PC-9 (cell line): Measurements from ENCODE around the gene EPS8L3. TPM values are rescaled to one million over a fixed set of nuclear protein-coding genes. Genes with fewer than 3 reads are reported as not detected.
A peak's percentile ranks its signal among the peaks of the same experiment; 100 is the strongest.

Source experiments
- BruUV-seq: library from RNA; stranded (reverse); fragments of 400-500 nt; replicated peaks from 2 replicates; lab custom pipeline; 2021; lab: Mats Ljungman, UMichigan
- CTCF ChIA-PET: fragments of 300-600 bp; sonication (Branson Sonifier 250); formaldehyde crosslinking; loops from one replicate; lab custom pipeline; 2022; ENCODE audit warnings: antibody characterized with exemption; lab: Charles Lee
- POLR2A ChIA-PET: fragments of 300-600 bp; sonication (Branson Sonifier 250); formaldehyde crosslinking; loops from one replicate; lab custom pipeline; 2022; ENCODE audit warnings: antibody characterized with exemption; ENCODE audit not compliant: unreplicated experiment; lab: Charles Lee
- DNase-seq, 2 experiments: peaks; one replicate each; pipeline versions ENCODE4 v3.0.0 to v3.0.0-alpha.2; 2015 to 2022; ENCODE audit warnings: mixed read lengths in 1 of 2
- H2AFZ ChIP-seq: fragments of 200-600 bp; sonication (generic); 2 replicates; pipeline ENCODE4 v1.8.1; 2017; ENCODE audit warnings: antibody characterized with exemption
- H3F3A ChIP-seq: fragments of 200-600 bp; sonication (generic); 2 replicates; pipeline ENCODE4 v1.8.1; 2017; ENCODE audit warnings: antibody characterized with exemption, mild to moderate bottlenecking, low read depth; ENCODE audit not compliant: insufficient read depth
- H3K27ac ChIP-seq: fragments of 200-600 bp; sonication (generic); 2 replicates; pipeline ENCODE4 v1.6.1; 2016; ENCODE audit warnings: mixed run types
- H3K27me3 ChIP-seq: fragments of 200-600 bp; sonication (generic); 2 replicates; pipeline ENCODE4 v1.6.1; 2016; ENCODE audit warnings: low read depth, mixed run types; ENCODE audit not compliant: insufficient read depth
- H3K36me3 ChIP-seq: fragments of 200-600 bp; sonication (generic); 2 replicates; pipeline ENCODE4 v1.6.1; 2016; ENCODE audit warnings: low read depth, mixed run types
- H3K4me1 ChIP-seq: fragments of 200-600 bp; sonication (generic); replicated peaks from 2 replicates; pipeline ENCODE4 v1.6.1; 2016; ENCODE audit warnings: mixed run types; ENCODE audit not compliant: insufficient read depth
- H3K4me2 ChIP-seq: fragments of 200-600 bp; sonication (generic); 2 replicates; pipeline ENCODE4 v1.6.1; 2017; ENCODE audit warnings: mixed run types
- H3K4me3 ChIP-seq: fragments of 200-600 bp; sonication (generic); 2 replicates; pipeline ENCODE4 v1.6.1; 2016; ENCODE audit warnings: mixed run types
- H3K79me2 ChIP-seq: fragments of 200-600 bp; sonication (generic); 2 replicates; pipeline ENCODE4 v1.6.1; 2017; ENCODE audit warnings: low read depth, mixed run types
- H3K9me2 ChIP-seq: fragments of 200-600 bp; sonication (generic); 2 replicates; pipeline ENCODE4 v1.8.1; 2017; ENCODE audit warnings: mild to moderate bottlenecking; ENCODE audit not compliant: insufficient read depth
- H3K9me3 ChIP-seq: fragments of 200-600 bp; sonication (generic); 2 replicates; pipeline ENCODE4 v1.8.1; 2016; ENCODE audit warnings: low read depth; ENCODE audit not compliant: insufficient read depth
- H4K20me1 ChIP-seq: fragments of 200-600 bp; sonication (generic); 2 replicates; pipeline ENCODE4 v1.8.1; 2017; ENCODE audit not compliant: insufficient read depth
- CTCF ChIP-seq: fragments of 200-600 bp; sonication (generic); conservative IDR thresholded peaks from 2 replicates; pipeline ENCODE4 v1.6.1; 2017; ENCODE audit warnings: mixed run types, antibody characterized with exemption, mild to moderate bottlenecking, moderate library complexity
- EZH2 ChIP-seq: fragments of 200-600 bp; sonication (generic); IDR thresholded peaks from 2 replicates; pipeline ENCODE4 v1.8.0; 2017; ENCODE audit warnings: antibody characterized with exemption, low read depth
- intact Hi-C: fragments of 100-400 bp; cut with micrococcal nuclease; formaldehyde crosslinking; loops from one replicate; pipeline ENCODE4 v1.10.0; 2022; ENCODE audit not compliant: unreplicated experiment
- total RNA-seq: library from RNA; stranded (reverse); gene quantifications from 2 replicates; pipeline ENCODE4 v1.2.3, GENCODE V29; 2021

The EPS8L3 gene
- total RNA-seq, 1 experiment from 2014 or later: 1.2 TPM

- no peaks in the 10 kb centered on the region for H3K9me3 ChIP-seq
- no peak overlapping the region for H2AFZ ChIP-seq
- POLR2A ChIA-PET: interaction anchor here (0.6 to 0.7 kb wide), 3 partner anchors 90 to 176 kb away, joined by 4 to 5 read pairs (median 4); partner anchors contain the start of gene AHCYL1
- no peak overlapping the region for H3K27ac ChIP-seq
- H4K20me1 ChIP-seq: no peaks in the 10 kb centered on the region
- no peak overlapping the region for H3K4me2 ChIP-seq
- TF ChIP-seq EZH2 (no peak), CTCF (no peak)
- H3K9me2 ChIP-seq: no peaks in the 10 kb centered on the region
- no peaks in the 10 kb centered on the region for H3K27me3 ChIP-seq
- intact Hi-C loops: no loop called here
- no peak overlapping the region for H3K4me3 ChIP-seq
- H3K4me1 ChIP-seq: peaks cover 24% of the 10 kb centered on the region
- H3F3A ChIP-seq: peaks cover 23% of the 10 kb centered on the region; the same call in 1 of the 2 replicates
- no peak for DNase-seq
- CTCF ChIA-PET: no interaction called here
- no peaks in the 10 kb centered on the region for H3K79me2 ChIP-seq
- no TSS peak for BruUV-seq
- no peaks in the 10 kb centered on the region for H3K36me3 ChIP-seq
These were observed 45.0 kb upstream of the EPS8L3 start for GRCh38 chr1:109808703-109809102.

- Histone ChIP-seq H4K20me1 (no peaks in the 10 kb centered on the region), H3K27me3 (no peaks in the 10 kb centered on the region), H3K9me3 (no peaks in the 10 kb centered on the region), H3K4me2 (no peak overlapping the region), H2AFZ (no peak overlapping the region), H3K36me3 (no peaks in the 10 kb centered on the region), H3K4me1 (peaks cover 24% of the 10 kb centered on the region), H3F3A (peaks cover 23% of the 10 kb centered on the region; the same call in 1 of the 2 replicates), H3K79me2 (no peaks in the 10 kb centered on the region), H3K9me2 (no peaks in the 10 kb centered on the region), H3K4me3 (no peak overlapping the region), H3K27ac (no peak overlapping the region)
- peak; percentile 66 to 83 for DNase-seq
- POLR2A ChIA-PET: interaction anchor here (0.6 kb wide), 2 partner anchors 90 to 177 kb away, joined by 4 to 5 read pairs; partner anchors contain the start of gene AHCYL1
- BruUV-seq: no TSS peak
- intact Hi-C loops: no loop called here
- no peak for TF ChIP-seq CTCF
- no peak for TF ChIP-seq EZH2
- CTCF ChIA-PET: interaction anchor here (0.5 kb wide), 1 partner anchor 142 kb away, joined by 5 read pairs; no protein-coding TSS in a partner anchor
These were observed 44.3 kb upstream of the EPS8L3 start for GRCh38 chr1:109807822-109808680.

GRCh38 chr1:109807402-109807801 is 43.7 kb upstream of the EPS8L3 start:
- no peaks in the 10 kb centered on the region for H3K36me3 ChIP-seq
- no peak overlapping the region for H3K4me2 ChIP-seq
- intact Hi-C loops: no loop called here
- no peaks in the 10 kb centered on the region for H3K9me2 ChIP-seq
- POLR2A ChIA-PET: no interaction called here
- no peak overlapping the region for H2AFZ ChIP-seq
- BruUV-seq: no TSS peak
- 0 out of 2 replicates have a peak overlapping the region, but pooled peaks have one; percentile 10 for H3K27ac ChIP-seq
- no peak for TF ChIP-seq CTCF
- TF ChIP-seq EZH2: no peak
- peaks cover 23% of the 10 kb centered on the region; the same call in 1 of the 2 replicates for H3F3A ChIP-seq
- no peak for DNase-seq
- peaks cover 24% of the 10 kb centered on the region for H3K4me1 ChIP-seq
- CTCF ChIA-PET: interaction anchor here (0.5 kb wide), 1 partner anchor 141 kb away, joined by 5 read pairs; no protein-coding TSS in a partner anchor
- no peaks in the 10 kb centered on the region for H3K9me3 ChIP-seq
- H3K79me2 ChIP-seq: no peaks in the 10 kb centered on the region
- no peak overlapping the region for H3K4me3 ChIP-seq
- no peaks in the 10 kb centered on the region for H4K20me1 ChIP-seq
- H3K27me3 ChIP-seq: no peaks in the 10 kb centered on the region
